GM19043 (cell line): ENCODE data around the gene ANKRD33.
"Not testable (repeated sequence)": the region's sequence is repeated elsewhere in the genome, so short reads cannot be mapped to it uniquely, and the experiment has no call there.

Source experiments
- ATAC-seq: cut with Tn5 transposase; IDR thresholded peaks from one replicate; pipeline ENCODE4 v1.9.1; 2021; ENCODE audit warnings: low read depth; ENCODE audit not compliant: unreplicated experiment

Gene ANKRD33

GRCh38 chr12:51873251-51873994 lies 14.5 kb upstream of the ANKRD33 start:
- ATAC-seq, result no peak

GRCh38 chr12:51874000-51874399 lies 13.9 kb upstream of the ANKRD33 start:
- ATAC-seq, result no peak

- ATAC-seq, result no peak
Measured at GRCh38 chr12:51874486-51874885, 13.4 kb upstream of the ANKRD33 start.

DNA sequence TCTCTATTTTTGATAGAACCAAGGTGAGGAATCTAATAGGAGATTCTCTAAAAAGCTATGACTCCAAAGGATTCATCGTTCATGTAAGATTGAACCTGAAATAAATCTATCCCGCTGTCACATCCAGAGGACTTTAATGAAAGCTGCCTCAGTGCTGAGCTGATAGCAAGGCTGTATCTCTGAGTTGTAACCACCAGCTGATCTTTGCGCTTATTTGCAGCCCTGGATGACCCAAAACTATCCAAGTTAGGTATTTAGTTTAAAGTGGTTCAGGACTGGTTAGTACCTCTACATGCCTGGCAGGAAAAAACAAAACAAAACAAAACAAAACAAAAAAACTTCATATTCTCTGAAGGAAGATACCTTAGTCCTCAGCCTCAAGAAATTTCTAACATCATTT lies 8.8 kb upstream of the ANKRD33 start:
- ATAC-seq, result no peak

DNA sequence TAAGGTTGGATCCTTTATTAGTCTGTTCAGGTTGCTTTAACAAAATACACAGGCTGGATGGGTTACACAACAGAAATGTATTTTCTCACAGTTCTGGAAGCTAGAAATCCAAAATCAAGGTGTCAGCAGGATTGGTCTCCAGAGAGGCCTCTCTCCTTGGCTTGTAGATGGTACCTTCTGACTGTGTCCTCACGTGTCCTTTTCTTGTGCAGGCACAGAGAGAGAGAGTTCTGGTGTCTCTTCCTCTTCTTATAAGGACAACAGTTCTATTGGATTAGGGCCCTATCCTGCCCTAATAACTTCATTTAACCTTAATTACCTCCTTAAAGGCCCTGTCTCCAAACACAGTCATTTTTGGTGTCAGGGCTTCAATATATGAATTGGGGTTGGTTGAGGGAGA lies 4.6 kb upstream of the ANKRD33 start:
- ATAC-seq, result no peak

GRCh38 chr12:51883998-51884675 lies 3.8 kb upstream of the ANKRD33 start:
- ATAC-seq, result no peak

DNA sequence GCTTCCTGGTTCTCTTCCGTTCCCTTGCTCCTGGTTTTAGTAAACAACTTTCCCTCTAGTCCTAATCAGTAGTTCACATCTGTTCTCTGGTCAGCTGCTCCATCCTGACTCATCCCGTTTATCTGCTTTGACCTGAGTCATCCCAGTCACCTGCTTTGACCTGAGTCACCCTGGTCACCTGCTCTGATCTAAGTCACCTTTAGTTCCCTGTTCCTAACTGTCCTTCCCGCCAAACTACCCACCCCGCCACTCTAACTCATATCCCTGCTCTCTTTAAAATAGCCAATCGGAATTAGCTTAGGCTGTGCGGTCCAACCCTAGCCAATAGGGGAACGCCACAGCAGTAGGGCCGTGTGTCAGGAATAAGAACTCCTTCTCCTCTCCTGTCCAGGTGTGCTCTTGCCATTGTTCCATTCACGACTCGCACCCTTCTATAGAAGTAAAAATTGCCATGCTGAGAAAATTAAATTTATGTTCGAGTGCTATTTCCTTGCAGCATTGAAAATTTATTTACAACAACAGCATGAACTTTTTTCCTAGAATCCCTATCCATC lies 3.1 kb upstream of the ANKRD33 start:
- no peak for ATAC-seq

DNA sequence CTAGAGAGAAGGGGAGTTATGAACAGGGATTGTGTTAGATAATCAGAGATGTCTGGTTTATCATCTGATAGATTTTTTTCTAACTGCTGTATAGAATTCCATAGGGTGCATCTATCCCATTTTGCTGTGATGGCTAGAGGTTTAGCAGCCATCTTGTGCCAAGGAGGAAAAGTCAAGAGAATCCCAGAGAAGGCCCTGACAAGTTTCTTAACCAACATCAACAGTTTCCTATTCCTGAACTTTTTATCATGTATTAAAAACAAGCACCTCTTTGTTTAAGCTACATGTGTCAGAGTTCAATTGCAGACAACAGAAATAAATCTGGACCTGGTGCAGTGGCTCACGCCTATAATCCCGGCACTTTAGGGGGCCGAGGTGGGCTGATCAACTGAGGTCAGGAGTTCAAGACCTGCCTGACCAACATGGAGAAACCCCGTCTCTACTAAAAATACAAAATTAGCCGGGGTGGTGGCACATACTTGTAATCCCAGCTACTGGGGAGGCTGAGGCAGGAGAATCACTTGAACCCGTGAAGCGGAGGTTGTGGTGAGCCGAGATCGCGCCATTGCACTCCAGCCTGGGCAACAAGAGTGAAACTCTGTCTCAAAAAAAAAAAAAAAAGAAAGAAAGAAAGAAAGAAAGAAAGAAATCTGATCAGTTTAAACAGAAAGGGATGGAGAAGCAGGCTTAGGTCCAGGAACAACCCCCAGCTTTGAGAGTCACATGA lies 2.4 kb upstream of the ANKRD33 start:
- not testable (repeated sequence) for ATAC-seq

GRCh38 chr12:51886021-51886710 lies 1.7 kb upstream of the ANKRD33 start:
- no peak for ATAC-seq

DNA sequence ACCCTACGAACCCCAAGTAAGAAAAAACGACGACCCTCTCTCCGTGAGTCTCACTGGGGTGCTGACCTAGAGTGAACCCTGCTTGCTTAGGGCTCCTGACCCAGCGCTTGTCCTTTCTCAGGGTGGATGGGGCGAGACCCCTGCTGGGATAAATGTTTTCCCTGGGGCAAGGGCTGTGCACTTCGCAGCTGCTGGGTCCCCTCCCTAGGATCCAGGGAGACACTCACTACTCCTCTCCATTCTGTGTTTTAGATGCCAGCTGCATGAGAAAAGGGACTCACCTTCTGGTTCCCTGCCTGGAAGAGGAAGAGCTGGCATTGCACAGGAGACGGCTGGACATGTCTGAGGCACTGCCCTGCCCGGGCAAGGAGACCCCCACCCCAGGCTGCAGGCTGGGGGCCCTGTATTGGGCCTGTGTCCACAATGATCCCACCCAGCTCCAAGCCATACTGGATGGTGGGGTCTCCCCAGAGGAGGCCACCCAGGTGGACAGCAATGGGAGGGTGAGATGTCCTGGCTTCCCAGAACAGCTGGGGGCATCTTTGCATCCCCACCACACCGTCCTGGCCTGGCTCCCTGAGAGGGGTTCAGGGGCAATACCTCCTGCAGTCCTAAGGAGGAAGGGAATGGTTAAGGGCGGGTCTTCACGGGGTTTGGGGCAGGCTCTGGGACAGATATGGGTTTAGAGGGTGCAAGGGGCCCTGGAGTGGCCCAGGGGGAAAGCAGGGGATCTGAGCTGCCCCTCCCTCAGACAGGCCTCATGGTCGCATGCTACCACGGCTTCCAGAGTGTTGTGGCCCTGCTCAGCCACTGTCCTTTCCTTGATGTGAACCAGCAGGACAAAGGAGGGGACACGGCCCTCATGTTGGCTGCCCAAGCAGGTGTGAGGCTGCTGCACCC lies 663 bp downstream of the ANKRD33 start:
- ATAC-seq, result no peak

DNA sequence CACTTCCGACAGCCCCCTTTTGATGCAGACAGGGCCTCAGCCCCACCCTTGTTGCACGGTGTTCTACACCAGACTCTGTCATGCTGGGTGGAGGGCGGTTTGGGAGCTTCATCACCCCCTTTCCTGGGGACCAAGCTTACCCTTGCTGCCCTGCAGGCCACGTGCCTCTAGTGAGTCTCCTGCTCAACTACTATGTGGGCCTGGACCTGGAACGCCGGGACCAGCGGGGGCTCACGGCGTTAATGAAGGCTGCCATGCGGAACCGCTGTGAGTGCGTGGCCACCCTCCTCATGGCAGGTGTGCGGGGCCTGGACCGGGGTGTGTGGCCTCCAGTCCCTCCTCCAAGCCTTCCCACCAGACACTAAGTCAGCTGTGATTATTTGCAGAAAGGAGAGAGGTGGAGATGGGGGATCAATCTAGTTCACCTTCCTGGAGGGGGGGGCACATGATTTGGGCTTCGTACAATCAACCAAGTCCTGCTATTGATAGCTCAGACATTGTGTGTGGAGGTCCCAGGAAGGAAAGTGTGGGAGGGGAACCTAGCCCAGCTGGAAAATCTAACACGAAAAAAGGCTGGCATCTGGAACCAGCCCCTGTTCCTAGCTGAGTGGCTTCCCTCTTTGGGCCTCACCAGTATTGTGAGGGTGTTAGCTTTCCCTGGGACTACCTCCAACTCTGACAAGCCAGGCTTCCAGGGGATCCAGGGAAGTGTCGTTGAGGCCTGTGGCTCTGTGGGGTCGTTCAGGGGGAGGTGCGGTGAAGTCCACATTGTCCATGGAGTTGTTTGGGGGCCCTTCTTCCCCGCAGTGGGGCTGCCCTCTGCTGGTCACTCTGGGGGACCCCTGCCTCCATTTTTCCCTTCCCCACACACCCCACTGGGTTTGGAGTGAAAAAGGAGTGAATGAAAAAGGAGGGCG lies 1.6 kb downstream of the ANKRD33 start:
- ATAC-seq, result no peak

DNA sequence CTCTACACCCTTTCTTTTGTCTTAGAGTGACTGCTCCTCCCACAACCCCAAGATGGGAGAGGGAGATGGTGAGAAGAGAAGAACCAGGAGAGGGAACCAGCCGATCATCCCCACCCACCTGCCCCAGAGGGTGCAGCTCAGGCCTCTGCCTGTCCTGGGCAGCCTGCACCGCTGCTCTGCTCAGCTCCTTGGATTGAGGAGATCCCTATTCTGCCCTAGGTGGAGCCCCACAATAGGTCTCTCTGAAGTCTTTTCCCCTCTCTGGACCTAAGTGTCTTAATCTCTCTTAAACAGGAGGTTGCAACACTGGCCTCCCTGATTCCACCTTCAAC lies 2.2 kb downstream of the ANKRD33 start:
- no peak for ATAC-seq

DNA sequence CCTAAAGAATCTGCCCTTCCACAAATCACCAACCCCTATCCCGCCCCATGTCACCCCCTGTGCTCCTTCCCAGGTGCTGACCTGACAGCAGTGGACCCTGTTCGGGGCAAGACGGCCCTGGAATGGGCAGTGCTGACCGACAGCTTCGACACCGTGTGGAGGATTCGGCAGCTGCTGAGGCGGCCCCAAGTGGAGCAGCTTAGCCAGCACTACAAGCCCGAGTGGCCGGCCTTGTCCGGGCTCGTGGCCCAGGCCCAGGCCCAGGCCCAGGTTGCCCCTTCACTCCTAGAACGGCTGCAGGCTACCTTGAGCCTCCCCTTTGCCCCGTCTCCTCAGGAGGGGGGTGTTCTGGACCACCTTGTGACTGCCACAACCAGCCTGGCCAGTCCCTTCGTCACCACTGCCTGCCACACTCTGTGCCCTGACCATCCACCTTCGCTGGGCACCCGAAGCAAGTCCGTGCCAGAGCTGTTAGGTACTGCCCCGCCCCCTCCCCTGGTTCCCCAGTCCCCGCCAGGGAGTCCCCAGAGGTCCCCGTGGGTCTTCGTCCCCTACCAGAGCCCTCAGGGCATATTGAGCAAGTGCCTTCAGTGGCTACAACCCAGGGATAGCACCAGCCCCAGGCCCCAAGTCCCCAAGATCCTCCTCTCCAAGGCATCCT lies 2.7 kb downstream of the ANKRD33 start:
- no peak for ATAC-seq

- ATAC-seq, result no peak
Measured at GRCh38 chr12:51891843-51892242, 3.9 kb downstream of the ANKRD33 start.

- ATAC-seq, result no peak
Measured at GRCh38 chr12:51893786-51894185, 5.9 kb downstream of the ANKRD33 start.

DNA sequence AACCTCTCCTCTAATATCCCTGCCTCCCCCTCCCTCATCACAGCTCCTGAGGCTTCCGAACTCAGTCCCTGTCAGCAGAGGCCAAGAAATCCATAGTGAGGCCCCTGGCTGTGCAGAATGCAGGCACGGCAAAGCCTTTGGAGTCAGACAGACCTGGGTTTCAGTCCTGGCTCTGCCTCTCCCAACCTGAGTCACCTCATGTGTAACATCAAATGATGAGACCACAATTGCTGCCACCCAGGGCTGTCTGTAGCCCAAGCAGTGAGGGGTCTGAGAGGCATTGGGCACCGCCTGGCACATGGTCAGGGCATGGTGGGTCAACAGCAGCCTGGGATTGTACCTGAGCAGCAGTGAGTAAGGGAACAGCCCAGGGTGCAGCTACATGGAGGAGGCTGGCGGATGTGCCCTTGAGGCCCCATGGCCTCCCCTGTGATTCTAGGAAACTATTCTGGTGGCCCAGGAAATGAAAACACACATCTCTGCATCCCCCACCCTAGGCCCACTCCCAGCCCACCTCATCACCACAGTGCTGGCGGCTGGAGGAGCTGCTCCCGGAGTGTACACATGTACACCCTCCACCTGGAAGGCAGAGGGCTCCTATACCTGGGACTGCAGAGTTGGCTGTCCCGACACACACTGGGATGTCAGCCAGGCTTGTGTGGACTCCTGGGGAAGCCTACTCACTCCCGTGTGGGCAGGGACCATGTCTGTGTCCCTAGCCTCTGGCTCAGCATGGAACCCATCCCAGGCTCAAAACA lies 7.7 kb downstream of the ANKRD33 start:
- ATAC-seq, result no peak

DNA sequence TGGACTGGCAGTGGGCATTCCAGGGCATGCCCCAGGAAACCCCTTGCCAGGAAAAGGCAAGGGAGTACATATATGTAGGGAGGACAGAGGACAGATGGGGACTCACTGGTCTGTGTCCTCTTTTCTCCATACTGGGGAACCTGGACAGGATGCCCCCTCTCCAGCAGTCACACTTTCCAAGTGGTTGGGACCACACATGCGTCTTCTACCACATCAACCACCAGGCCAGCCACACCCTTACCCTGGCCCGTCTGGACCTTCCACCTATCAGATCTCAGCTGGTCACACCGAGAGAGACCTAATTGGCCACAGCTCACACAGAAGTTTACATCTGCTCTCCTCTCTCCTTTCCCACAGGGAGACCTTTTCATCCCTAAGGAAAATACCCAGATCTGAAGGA lies 8.3 kb downstream of the ANKRD33 start:
- ATAC-seq, result no peak

GRCh38 chr12:51897181-51897580 lies 9.3 kb downstream of the ANKRD33 start:
- no peak for ATAC-seq
